Measurements from ENCODE around the gene GTPBP2. TPM values are rescaled to one million over a fixed set of nuclear protein-coding genes. Genes with fewer than 3 reads are reported as not detected.
"Not testable (repeated sequence)": the region's sequence is repeated elsewhere in the genome, so short reads cannot be mapped to it uniquely, and the experiment has no call there.

Gene GTPBP2
- total and polyA plus RNA-seq, 12 donors, result 19.5 to 37.9 (median 25.5) TPM

- peak within 1 kb of the TSS; percentile 53 to 95 (median 80) for H3K4me3 ChIP-seq
- WGBS, 2 donors, result 4% methylated on average over 48 of the region's 48 CpGs
- H3K27ac ChIP-seq, result peak within 1 kb of the TSS; percentile 49 to 97 (median 90)
- no peaks in the 10 kb centered on the region for H3K9me3 ChIP-seq
- ATAC-seq (peak; percentile 86 to 96 (median 94)), DNase-seq (peak; percentile 86)
- H3K4me1 ChIP-seq, result peaks cover 11 to 58% (median 42%) of the 10 kb centered on the region in 9 donors
- H3K27me3 ChIP-seq, result no peaks in the 10 kb centered on the region
- no peak for TF ChIP-seq CTCF (IDR thresholded peaks at IDR 0.05)
- intact Hi-C loops (cut with DNase I), result no loop called here
- H3K36me3 ChIP-seq, result peaks cover 0 to 42% (median 20%) of the 10 kb centered on the region in 9 donors
Observed at GRCh38 chr6:43635387-43636307, 6.6 kb upstream of the GTPBP2 start, which contains the start of gene MAD2L1BP. Gene MAD2L1BP (plus strand): TSS chr6:43635840. CDS start chr6:43635876, 36 bp downstream.

GRCh38 chr6:43634702-43635303 lies 5.7 kb upstream of the GTPBP2 start:
- peak overlapping the region in 4 of 10 donors; percentile 74 to 95 (median 84) for H3K4me3 ChIP-seq
- intact Hi-C loops (cut with DNase I), result no loop called here
- TF ChIP-seq CTCF (IDR thresholded peaks at IDR 0.05), result no peak
- DNase-seq (no peak), ATAC-seq (no peak)
- H3K9me3 ChIP-seq, result no peaks in the 10 kb centered on the region
- H3K27ac ChIP-seq, result peak overlapping the region in 8 of 10 donors; percentile 84 to 97 (median 92)
- H3K4me1 ChIP-seq, result peaks cover 11 to 57% (median 48%) of the 10 kb centered on the region in 9 donors
- peaks cover 0 to 34% (median 12%) of the 10 kb centered on the region in 9 donors for H3K36me3 ChIP-seq
- H3K27me3 ChIP-seq, result no peaks in the 10 kb centered on the region
- WGBS, 2 donors, result 72 to 73% methylated on average over 9 of the region's 9 CpGs

- H3K27me3 ChIP-seq; H3K27ac ChIP-seq; intact Hi-C loops (cut with DNase I); ATAC-seq; DNase-seq; H3K9me3 ChIP-seq; H3K4me3 ChIP-seq: not testable (repeated sequence)
- peaks cover 0 to 15% (median 6%) of the 10 kb centered on the region in 9 donors for H3K36me3 ChIP-seq
- 94 to 99% methylated on average over 7 of the region's 7 CpGs for WGBS, 2 donors
- peaks cover 10 to 42% (median 38%) of the 10 kb centered on the region in 9 donors for H3K4me1 ChIP-seq
Observed at GRCh38 chr6:43633002-43633401, 3.9 kb upstream of the GTPBP2 start.

- H3K36me3 ChIP-seq, result peaks cover 0 to 5% (median 0%) of the 10 kb centered on the region in 9 donors
- DNase-seq, result no peak
- no peaks in the 10 kb centered on the region for H3K9me3 ChIP-seq
- H3K27ac ChIP-seq, result peak overlapping the region in 7 of 10 donors; percentile 30 to 99 (median 97)
- WGBS, 2 donors, result 44 to 65% methylated on average over 1 of the region's 1 CpG
- ATAC-seq, result no peak
- no peak for TF ChIP-seq CTCF (IDR thresholded peaks at IDR 0.05)
- no peak overlapping the region for H3K4me3 ChIP-seq
- H3K4me1 ChIP-seq, result peaks cover 10 to 42% (median 33%) of the 10 kb centered on the region in 9 donors
- no peaks in the 10 kb centered on the region for H3K27me3 ChIP-seq
- intact Hi-C loops (cut with DNase I), result no loop called here
Observed at GRCh38 chr6:43630980-43631619, 2.0 kb upstream of the GTPBP2 start.

All from heart right ventricle (tissue), 16 donors.